KMS-11 (cell line): ENCODE measurements around the gene HEXD.

Source experiments
- H2AFZ ChIP-seq: fragments of 200-600 bp; sonication (generic); 2 replicates; pipeline ENCODE4 v1.6.1; 2016; ENCODE audit warnings: antibody characterized with exemption, mixed run types, low read depth
- H3K27ac ChIP-seq: fragments of 200-600 bp; sonication (generic); 2 replicates; pipeline ENCODE4 v1.6.1; 2016; ENCODE audit warnings: mild to moderate bottlenecking, mixed run types
- H3K27me3 ChIP-seq: fragments of 200-600 bp; sonication (generic); 2 replicates; pipeline ENCODE4 v1.6.1; 2017; ENCODE audit warnings: mild to moderate bottlenecking, low read depth, mixed run types, moderate library complexity; ENCODE audit not compliant: insufficient read depth
- H3K36me3 ChIP-seq: fragments of 200-600 bp; sonication (generic); 2 replicates; pipeline ENCODE4 v1.6.1; 2017; ENCODE audit warnings: mild to moderate bottlenecking, mixed run types; ENCODE audit not compliant: insufficient read depth
- H3K4me1 ChIP-seq: fragments of 200-600 bp; sonication (generic); 2 replicates; pipeline ENCODE4 v1.6.1; 2016; ENCODE audit warnings: mild to moderate bottlenecking, low read depth, mixed run types; ENCODE audit not compliant: poor library complexity, severe bottlenecking
- H3K4me2 ChIP-seq: fragments of 200-600 bp; sonication (generic); 2 replicates; pipeline ENCODE4 v1.7.0; 2016; ENCODE audit warnings: mild to moderate bottlenecking, mixed run types
- H3K4me3 ChIP-seq: fragments of 200-600 bp; sonication (generic); IDR thresholded peaks from 2 replicates; pipeline ENCODE4 v1.6.1; 2017; ENCODE audit warnings: low read depth, low read length, mixed read lengths; ENCODE audit not compliant: insufficient read depth
- H3K79me2 ChIP-seq: fragments of 200-600 bp; sonication (generic); 2 replicates; pipeline ENCODE4 v1.6.1; 2016; ENCODE audit warnings: low read depth, mixed run types; ENCODE audit not compliant: insufficient read depth
- H3K9ac ChIP-seq: fragments of 200-600 bp; sonication (generic); 2 replicates; pipeline ENCODE4 v1.6.1; 2016; ENCODE audit warnings: mild to moderate bottlenecking, mixed run types
- H4K20me1 ChIP-seq: fragments of 200-600 bp; sonication (generic); 2 replicates; pipeline ENCODE4 v1.6.1; 2016; ENCODE audit warnings: mild to moderate bottlenecking, mixed run types; ENCODE audit not compliant: insufficient read depth
- CTCF ChIP-seq: fragments of 200-600 bp; sonication (generic); conservative IDR thresholded peaks from 2 replicates; pipeline ENCODE4 v1.6.1; 2017; ENCODE audit warnings: low read depth, mild to moderate bottlenecking, antibody characterized with exemption, low read length, moderate library complexity, mixed read lengths

Gene HEXD

GRCh38 chr17:82399601-82400101, 18.5 kb upstream of the HEXD start:
- no peaks in the 10 kb centered on the region for H3K36me3 ChIP-seq
- H3K27me3 ChIP-seq, result no peaks in the 10 kb centered on the region
- H3K79me2 ChIP-seq, result no peaks in the 10 kb centered on the region
- H3K4me3 ChIP-seq, result no peak overlapping the region
- peaks cover 57% of the 10 kb centered on the region for H3K4me1 ChIP-seq
- H3K27ac ChIP-seq, result peak overlapping the region; percentile 84
- no peak for TF ChIP-seq CTCF
- no peak overlapping the region for H2AFZ ChIP-seq
- peak overlapping the region; percentile 84 for H3K4me2 ChIP-seq
- H3K9ac ChIP-seq, result no peak overlapping the region
- H4K20me1 ChIP-seq, result no peaks in the 10 kb centered on the region

GRCh38 chr17:82400206-82400605, 17.9 kb upstream of the HEXD start:
- no peak overlapping the region for H3K9ac ChIP-seq
- no peak overlapping the region for H2AFZ ChIP-seq
- TF ChIP-seq CTCF, result no peak
- no peaks in the 10 kb centered on the region for H3K27me3 ChIP-seq
- peak overlapping the region; percentile 84 for H3K4me2 ChIP-seq
- H3K79me2 ChIP-seq, result no peaks in the 10 kb centered on the region
- H4K20me1 ChIP-seq, result no peaks in the 10 kb centered on the region
- no peak overlapping the region for H3K4me3 ChIP-seq
- peaks cover 63% of the 10 kb centered on the region for H3K4me1 ChIP-seq
- H3K36me3 ChIP-seq, result no peaks in the 10 kb centered on the region
- peak overlapping the region; percentile 84 for H3K27ac ChIP-seq

GRCh38 chr17:82400830-82401229, 17.3 kb upstream of the HEXD start:
- Histone ChIP-seq H3K4me2 (peak overlapping the region; percentile 84), H3K27me3 (no peaks in the 10 kb centered on the region), H3K4me3 (no peak overlapping the region), H3K27ac (peak overlapping the region; percentile 84), H3K36me3 (no peaks in the 10 kb centered on the region), H3K9ac (peak overlapping the region; percentile 50; the same call in 1 of the 2 replicates), H3K4me1 (peaks cover 69% of the 10 kb centered on the region), H2AFZ (peak overlapping the region; percentile 45; the same call in 1 of the 2 replicates), H4K20me1 (no peaks in the 10 kb centered on the region), H3K79me2 (no peaks in the 10 kb centered on the region)
- TF ChIP-seq CTCF, result no peak

GRCh38 chr17:82402865-82403264, 15.3 kb upstream of the HEXD start:
- no peak overlapping the region for H2AFZ ChIP-seq
- no peaks in the 10 kb centered on the region for H3K79me2 ChIP-seq
- no peaks in the 10 kb centered on the region for H3K27me3 ChIP-seq
- H4K20me1 ChIP-seq, result no peaks in the 10 kb centered on the region
- no peaks in the 10 kb centered on the region for H3K36me3 ChIP-seq
- peak overlapping the region; percentile 7; the same call in 1 of the 2 replicates for H3K9ac ChIP-seq
- peak overlapping the region; percentile 84 for H3K4me2 ChIP-seq
- H3K4me3 ChIP-seq, result no peak overlapping the region
- peak overlapping the region; percentile 84 for H3K27ac ChIP-seq
- TF ChIP-seq CTCF, result no peak
- peaks cover 72% of the 10 kb centered on the region for H3K4me1 ChIP-seq
